ENCODE data around the gene CARMIL1. TPM values are rescaled to one million over a fixed set of nuclear protein-coding genes. Genes with fewer than 3 reads are reported as not detected.

The CARMIL1 gene
- total RNA-seq, 1 donor from 2014 or later = 19.1 TPM

- no peaks in the 10 kb centered on the region for H3K27me3 Mint-ChIP-seq (ENCODE audit: low read depth, unreplicated experiment)
- FAIRE-seq (no peak), DNase-seq (ENCODE audit: low read depth) (no peak)
- no peak overlapping the region for H2AFZ ChIP-seq (ENCODE audit: low read depth, low read length)
- no peaks in the 10 kb centered on the region for H3K36me3 ChIP-seq (ENCODE audit: insufficient read depth, low read length)
- no peaks in the 10 kb centered on the region for H3K9me3 Mint-ChIP-seq (ENCODE audit: unreplicated experiment)
- no peaks in the 10 kb centered on the region for H3K4me1 ChIP-seq (ENCODE audit: insufficient read depth, low read length)
- no peaks in the 10 kb centered on the region for H3K36me3 Mint-ChIP-seq (ENCODE audit: low read depth, unreplicated experiment)
- no peak overlapping the region for H3K27ac Mint-ChIP-seq (ENCODE audit: unreplicated experiment)
- no peak overlapping the region for H3K4me3 ChIP-seq (ENCODE audit: insufficient read depth, low read depth, low read length)
- no peak overlapping the region for H3K4me2 ChIP-seq (ENCODE audit: low read length)
- no peaks in the 10 kb centered on the region for H4K20me1 ChIP-seq (ENCODE audit: insufficient read depth, low read length)
- H3K9me3 ChIP-seq (ENCODE audit: insufficient read depth, low read depth, low read length) = no peaks in the 10 kb centered on the region
- no peaks in the 10 kb centered on the region for H3K79me2 ChIP-seq (ENCODE audit: insufficient read depth, low read length)
- H3K9ac ChIP-seq (ENCODE audit: low read length) = no peak overlapping the region
- no peaks in the 10 kb centered on the region for H3K27me3 ChIP-seq (ENCODE audit: insufficient read depth, low read length)
- H3K4me1 Mint-ChIP-seq (ENCODE audit: low read depth, unreplicated experiment) = peaks cover 9% of the 10 kb centered on the region
- H3K27ac ChIP-seq (ENCODE audit: low read depth, low read length) = no peak overlapping the region
- H3K4me3 Mint-ChIP-seq (ENCODE audit: unreplicated experiment) = no peak overlapping the region
- TF ChIP-seq CTCF (IDR thresholded peaks at IDR 0.05; ENCODE audit: insufficient read depth, low read depth, low read length) (no peak), EZH2 (IDR thresholded peaks at IDR 0.05; ENCODE audit: insufficient read depth, low read length) (no peak)
These were observed 11.5 kb upstream of the CARMIL1 start for GRCh38 chr6:25267662-25268061.

GRCh38 chr6:25270559-25270958 is 8.6 kb upstream of the CARMIL1 start:
- Histone ChIP-seq H3K4me2 (ENCODE audit: low read length) (no peak overlapping the region), H2AFZ (ENCODE audit: low read depth, low read length) (no peak overlapping the region), H3K9ac (ENCODE audit: low read length) (no peak overlapping the region), H3K27me3 (ENCODE audit: insufficient read depth, low read length) (no peaks in the 10 kb centered on the region), H3K4me1 (ENCODE audit: insufficient read depth, low read length) (no peaks in the 10 kb centered on the region), H4K20me1 (ENCODE audit: insufficient read depth, low read length) (no peaks in the 10 kb centered on the region), H3K36me3 (ENCODE audit: insufficient read depth, low read length) (no peaks in the 10 kb centered on the region), H3K9me3 (ENCODE audit: insufficient read depth, low read depth, low read length) (no peaks in the 10 kb centered on the region), H3K4me3 (ENCODE audit: insufficient read depth, low read depth, low read length) (no peak overlapping the region), H3K27ac (ENCODE audit: low read depth, low read length) (no peak overlapping the region), H3K79me2 (ENCODE audit: insufficient read depth, low read length) (no peaks in the 10 kb centered on the region)
- FAIRE-seq (no peak), DNase-seq (ENCODE audit: low read depth) (no peak)
- no peak for TF ChIP-seq CTCF (IDR thresholded peaks at IDR 0.05; ENCODE audit: insufficient read depth, low read depth, low read length)
- no peak for TF ChIP-seq EZH2 (IDR thresholded peaks at IDR 0.05; ENCODE audit: insufficient read depth, low read length)
- Mint-ChIP-seq H3K4me1 (ENCODE audit: low read depth, unreplicated experiment) (peaks cover 7% of the 10 kb centered on the region), H3K4me3 (ENCODE audit: unreplicated experiment) (no peak overlapping the region), H3K27me3 (ENCODE audit: low read depth, unreplicated experiment) (no peaks in the 10 kb centered on the region), H3K27ac (ENCODE audit: unreplicated experiment) (no peak overlapping the region), H3K36me3 (ENCODE audit: low read depth, unreplicated experiment) (no peaks in the 10 kb centered on the region), H3K9me3 (ENCODE audit: unreplicated experiment) (no peaks in the 10 kb centered on the region)

- Histone ChIP-seq H3K4me2 (ENCODE audit: low read length) (no peak overlapping the region), H3K36me3 (ENCODE audit: insufficient read depth, low read length) (no peaks in the 10 kb centered on the region), H3K9me3 (ENCODE audit: insufficient read depth, low read depth, low read length) (no peaks in the 10 kb centered on the region), H3K4me3 (ENCODE audit: insufficient read depth, low read depth, low read length) (no peak overlapping the region), H3K27me3 (ENCODE audit: insufficient read depth, low read length) (no peaks in the 10 kb centered on the region), H3K27ac (ENCODE audit: low read depth, low read length) (no peak overlapping the region), H3K4me1 (ENCODE audit: insufficient read depth, low read length) (peaks cover 9% of the 10 kb centered on the region), H4K20me1 (ENCODE audit: insufficient read depth, low read length) (no peaks in the 10 kb centered on the region), H3K79me2 (ENCODE audit: insufficient read depth, low read length) (no peaks in the 10 kb centered on the region), H2AFZ (ENCODE audit: low read depth, low read length) (no peak overlapping the region), H3K9ac (ENCODE audit: low read length) (no peak overlapping the region)
- no peak overlapping the region for H3K27ac Mint-ChIP-seq (ENCODE audit: unreplicated experiment)
- no peaks in the 10 kb centered on the region for H3K9me3 Mint-ChIP-seq (ENCODE audit: unreplicated experiment)
- peaks cover 6% of the 10 kb centered on the region for H3K4me1 Mint-ChIP-seq (ENCODE audit: low read depth, unreplicated experiment)
- H3K4me3 Mint-ChIP-seq (ENCODE audit: unreplicated experiment) = no peak overlapping the region
- TF ChIP-seq EZH2 (IDR thresholded peaks at IDR 0.05; ENCODE audit: insufficient read depth, low read length) (no peak), CTCF (IDR thresholded peaks at IDR 0.05; ENCODE audit: insufficient read depth, low read depth, low read length) (no peak)
- FAIRE-seq = no peak
- no peaks in the 10 kb centered on the region for H3K36me3 Mint-ChIP-seq (ENCODE audit: low read depth, unreplicated experiment)
- H3K27me3 Mint-ChIP-seq (ENCODE audit: low read depth, unreplicated experiment) = no peaks in the 10 kb centered on the region
- no peak for DNase-seq (ENCODE audit: low read depth)
These were observed 3.7 kb upstream of the CARMIL1 start for GRCh38 chr6:25275436-25275835.

Data from astrocyte (in vitro differentiated cells and primary cell).